HEK293 (cell line): ENCODE data around the gene DOLK.

Experiments used
- CTCF ChIA-PET: fragments of 350-600 bp; formaldehyde crosslinking; extraction: SDS; loops from one replicate; lab custom pipeline; 2021; ENCODE audit warnings: antibody characterized with exemption; lab: Yijun Ruan, JAX
- POLR2A ChIA-PET: fragments of 300-600 bp; formaldehyde crosslinking; extraction: SDS; loops from one replicate; lab custom pipeline; 2020; ENCODE audit warnings: antibody characterized with exemption, inconsistent platforms; lab: Yijun Ruan, JAX
- H3K27ac ChIP-seq: fragments of 200-500 bp; sonication (Bioruptor generic); 2 replicates; pipeline ENCODE4 v1.5.1; 2014; ENCODE audit warnings: low read depth, low read length, control low read depth, inconsistent platforms; ENCODE audit errors: extremely low read depth
- H3K36me3 ChIP-seq, 2 experiments: fragments of 200-500 bp in 1 of 2; sonication (Bioruptor generic) in 1 of 2; 1 replicate in 1 of 2; 2 replicates in 1 of 2; pipeline ENCODE4 v1.5.1; 2014 to 2017; ENCODE audit warnings: inconsistent platforms in 2 of 2, low read length in 2 of 2; ENCODE audit not compliant: control insufficient read depth in 2 of 2, insufficient read depth in 1 of 2
- H3K4me1 ChIP-seq: fragments of 200-500 bp; sonication (Bioruptor generic); 2 replicates; pipeline ENCODE4 v1.5.1; 2014; ENCODE audit warnings: mild to moderate bottlenecking, low read length, inconsistent platforms; ENCODE audit not compliant: control insufficient read depth, insufficient read depth
- H3K4me3 ChIP-seq: 2 replicates; pipeline ENCODE4 v1.5.1; 2011; ENCODE audit warnings: low read depth, mild to moderate bottlenecking, control low read depth, low read length, moderate library complexity
- H3K9me3 ChIP-seq: fragments of 200-500 bp; sonication (Bioruptor generic); 2 replicates; pipeline ENCODE4 v1.5.1; 2014; ENCODE audit warnings: low read depth, low read length, inconsistent platforms; ENCODE audit not compliant: control insufficient read depth, insufficient read depth
- AEBP2 ChIP-seq: fragments of 450-650 bp; formaldehyde crosslinking; IDR thresholded peaks from 2 replicates; pipeline ENCODE4 v1.5.1; 2016; ENCODE audit warnings: missing biosample characterization, missing genetic modification characterization, borderline replicate concordance
- GFI1B ChIP-seq: fragments of 450-650 bp; formaldehyde crosslinking; IDR thresholded peaks from 2 replicates; pipeline ENCODE4 v1.5.1; 2016; ENCODE audit warnings: missing biosample characterization, missing genetic modification characterization
- MYNN ChIP-seq: fragments of 450-650 bp; formaldehyde crosslinking; IDR thresholded peaks from 2 replicates; pipeline ENCODE4 v1.5.1; 2016; ENCODE audit warnings: missing biosample characterization, missing genetic modification characterization, borderline replicate concordance
- MZF1 ChIP-seq: fragments of 450-650 bp; formaldehyde crosslinking; IDR thresholded peaks from 2 replicates; pipeline ENCODE4 v1.5.1; 2017; ENCODE audit warnings: missing biosample characterization, missing genetic modification characterization, borderline replicate concordance
- REST ChIP-seq: fragments of 450-650 bp; formaldehyde crosslinking; IDR thresholded peaks from 2 replicates; pipeline ENCODE4 v1.5.1; 2016; ENCODE audit warnings: missing biosample characterization, missing genetic modification characterization
- SP7 ChIP-seq: fragments of 450-650 bp; formaldehyde crosslinking; IDR thresholded peaks from 2 replicates; pipeline ENCODE4 v1.5.1; 2016; ENCODE audit warnings: missing biosample characterization, missing genetic modification characterization
- TRIM28 ChIP-seq: IDR thresholded peaks from 2 replicates; pipeline ENCODE4 v1.6.1; 2011; ENCODE audit warnings: low read length, control low read depth, borderline replicate concordance
- ZBTB48 ChIP-seq: fragments of 450-650 bp; formaldehyde crosslinking; IDR thresholded peaks from 2 replicates; pipeline ENCODE4 v1.5.1; 2016; ENCODE audit warnings: missing biosample characterization, missing genetic modification characterization
- ZBTB7A ChIP-seq: fragments of 450-650 bp; formaldehyde crosslinking; IDR thresholded peaks from 2 replicates; pipeline ENCODE4 v1.5.1; 2016; ENCODE audit warnings: low read depth, missing biosample characterization, missing genetic modification characterization
- ZNF114 ChIP-seq: fragments of 450-650 bp; formaldehyde crosslinking; IDR thresholded peaks from 2 replicates; pipeline ENCODE4 v1.5.0; 2017; ENCODE audit warnings: missing biosample characterization, missing genetic modification characterization
- ZNF175 ChIP-seq: fragments of 450-650 bp; formaldehyde crosslinking; IDR thresholded peaks from 2 replicates; pipeline ENCODE4 v1.5.1; 2016; ENCODE audit warnings: missing biosample characterization, missing genetic modification characterization
- ZNF211 ChIP-seq: fragments of 450-650 bp; formaldehyde crosslinking; IDR thresholded peaks from 2 replicates; pipeline ENCODE4 v1.5.1; 2016; ENCODE audit warnings: low read depth, missing biosample characterization, missing genetic modification characterization
- ZNF248 ChIP-seq: fragments of 450-650 bp; formaldehyde crosslinking; IDR thresholded peaks from 2 replicates; pipeline ENCODE4 v1.5.1; 2017; ENCODE audit warnings: missing biosample characterization, missing genetic modification characterization
- ZNF341 ChIP-seq: fragments of 450-650 bp; formaldehyde crosslinking; IDR thresholded peaks from 2 replicates; pipeline ENCODE4; 2016; ENCODE audit warnings: low read depth, missing biosample characterization, missing genetic modification characterization
- ZNF391 ChIP-seq: fragments of 450-650 bp; formaldehyde crosslinking; IDR thresholded peaks from 2 replicates; pipeline ENCODE4 v1.5.1; 2016; ENCODE audit warnings: low read depth, missing biosample characterization, missing genetic modification characterization, borderline replicate concordance
- ZNF529 ChIP-seq: fragments of 450-650 bp; formaldehyde crosslinking; IDR thresholded peaks from 2 replicates; pipeline ENCODE4 v1.5.1; 2017; ENCODE audit warnings: missing genetic modification characterization, missing biosample characterization; ENCODE audit not compliant: insufficient replicate concordance
- ZNF621 ChIP-seq: fragments of 450-650 bp; formaldehyde crosslinking; IDR thresholded peaks from 2 replicates; pipeline ENCODE4 v1.5.1; 2017; ENCODE audit warnings: missing biosample characterization, missing genetic modification characterization
- ZNF629 ChIP-seq: fragments of 450-650 bp; formaldehyde crosslinking; IDR thresholded peaks from 2 replicates; pipeline ENCODE4 v1.5.1; 2017; ENCODE audit warnings: missing biosample characterization, missing genetic modification characterization
- ZNF747 ChIP-seq: fragments of 450-650 bp; formaldehyde crosslinking; IDR thresholded peaks from 2 replicates; pipeline ENCODE4 v1.5.1; 2016; ENCODE audit warnings: missing biosample characterization, missing genetic modification characterization
- ZSCAN4 ChIP-seq: fragments of 450-650 bp; formaldehyde crosslinking; IDR thresholded peaks from 2 replicates; pipeline ENCODE4 v1.5.1; 2017; ENCODE audit warnings: missing biosample characterization, missing genetic modification characterization
- TF ChIP-seq, protein P1 (sequence below): fragments of 450-650 bp; formaldehyde crosslinking; IDR thresholded peaks from 2 replicates; pipeline ENCODE4 v1.5.1; 2016; ENCODE audit warnings: missing biosample characterization, missing genetic modification characterization
- TF ChIP-seq, protein P2 (sequence below): fragments of 450-650 bp; formaldehyde crosslinking; IDR thresholded peaks from 2 replicates; pipeline ENCODE4 v1.5.1; 2016; ENCODE audit warnings: missing biosample characterization, missing genetic modification characterization
- TF ChIP-seq, protein P3 (sequence below): fragments of 450-650 bp; formaldehyde crosslinking; IDR thresholded peaks from 2 replicates; pipeline ENCODE4 v1.5.1; 2017; ENCODE audit warnings: missing biosample characterization, missing genetic modification characterization
- TF ChIP-seq, protein P4 (sequence below): fragments of 450-650 bp; formaldehyde crosslinking; IDR thresholded peaks from 2 replicates; pipeline ENCODE4 v1.5.1; 2016; ENCODE audit warnings: missing biosample characterization, missing genetic modification characterization

The DOLK gene

DNA sequence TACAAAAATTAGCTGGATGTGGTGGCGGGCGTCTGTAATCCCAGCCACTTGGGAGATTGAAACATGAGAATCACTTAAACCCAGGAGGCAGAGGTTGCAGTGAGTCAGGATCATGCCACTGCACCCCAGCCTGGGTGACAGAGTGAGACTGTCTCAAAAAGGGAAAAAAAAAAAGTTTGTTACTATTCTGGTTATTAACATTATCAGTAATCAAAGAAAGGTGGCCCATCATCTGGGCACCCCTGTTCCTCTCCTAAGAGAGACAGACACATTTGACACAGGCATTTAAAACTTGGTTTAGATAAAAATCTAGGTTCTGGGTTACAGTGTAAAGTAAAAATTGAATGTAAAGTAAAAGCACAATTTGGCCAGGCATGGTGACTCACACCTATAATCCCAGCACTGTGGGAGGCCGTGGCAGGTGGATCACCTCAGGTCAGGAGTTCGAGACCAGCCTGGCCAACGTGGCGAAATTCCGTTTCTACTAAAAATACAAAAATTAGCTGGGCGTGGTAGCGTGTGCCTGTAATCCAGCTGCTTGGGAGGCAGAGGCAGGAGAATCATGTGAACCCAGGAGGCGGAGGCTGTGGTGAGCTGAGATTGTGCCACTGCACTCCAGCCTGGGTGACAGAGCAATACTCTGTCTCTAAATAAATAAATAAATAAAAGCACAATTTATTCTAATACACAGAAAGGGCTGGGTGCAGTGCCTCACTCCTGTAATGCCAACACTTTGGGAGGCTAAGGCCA, 43.4 kb downstream of the DOLK start:
- H3K4me3 ChIP-seq = no peak overlapping the region
- POLR2A ChIA-PET = interaction anchor here (0.6 to 0.9 kb wide), 2 partner anchors 8 to 14 kb away, joined by 3 to 4 read pairs; no protein-coding TSS in a partner anchor
- CTCF ChIA-PET = interaction anchor here (0.6 kb wide), 1 partner anchor 114 kb away, joined by 3 read pairs; no protein-coding TSS in a partner anchor
- H3K27ac ChIP-seq = no peak overlapping the region
- no peaks in the 10 kb centered on the region for H3K4me1 ChIP-seq
- H3K9me3 ChIP-seq = no peaks in the 10 kb centered on the region
- H3K36me3 ChIP-seq = peaks cover 0 to 32% of the 10 kb centered on the region in 2 experiments; a peak in 1 of 3 replicates
- TF ChIP-seq TRIM28 (no peak), ZSCAN4 (tag by site-specific recombination) (no peak), ZNF529 (tag by site-specific recombination) (no peak), ZNF621 (tag by site-specific recombination) (no peak), ZNF248 (no peak), ZNF114 (tag by site-specific recombination) (no peak), ZNF747 (tag by site-specific recombination) (no peak), ZNF629 (tag by site-specific recombination) (peak; percentile 37; the same call in 1 of the 2 replicates), ZNF211 (tag by site-specific recombination) (no peak), ZNF175 (tag by site-specific recombination) (no peak), MZF1 (tag by site-specific recombination) (no peak), ZBTB7A (tag by site-specific recombination) (no peak), ZNF341 (no peak), MYNN (peak; percentile 61), AEBP2 (tag by site-specific recombination) (no peak), REST (tag by site-specific recombination) (no peak), GFI1B (tag by site-specific recombination) (no peak), SP7 (tag by site-specific recombination) (peak; percentile 71; the same call in 1 of the 2 replicates), ZNF391 (tag by site-specific recombination) (no peak), ZBTB48 (tag by site-specific recombination) (no peak)
- TF ChIP-seq, protein P1, sequence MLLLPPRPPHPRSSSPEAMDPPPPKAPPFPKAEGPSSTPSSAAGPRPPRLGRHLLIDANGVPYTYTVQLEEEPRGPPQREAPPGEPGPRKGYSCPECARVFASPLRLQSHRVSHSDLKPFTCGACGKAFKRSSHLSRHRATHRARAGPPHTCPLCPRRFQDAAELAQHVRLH (tag by site-specific recombination) = no peak
- TF ChIP-seq, protein P2, sequence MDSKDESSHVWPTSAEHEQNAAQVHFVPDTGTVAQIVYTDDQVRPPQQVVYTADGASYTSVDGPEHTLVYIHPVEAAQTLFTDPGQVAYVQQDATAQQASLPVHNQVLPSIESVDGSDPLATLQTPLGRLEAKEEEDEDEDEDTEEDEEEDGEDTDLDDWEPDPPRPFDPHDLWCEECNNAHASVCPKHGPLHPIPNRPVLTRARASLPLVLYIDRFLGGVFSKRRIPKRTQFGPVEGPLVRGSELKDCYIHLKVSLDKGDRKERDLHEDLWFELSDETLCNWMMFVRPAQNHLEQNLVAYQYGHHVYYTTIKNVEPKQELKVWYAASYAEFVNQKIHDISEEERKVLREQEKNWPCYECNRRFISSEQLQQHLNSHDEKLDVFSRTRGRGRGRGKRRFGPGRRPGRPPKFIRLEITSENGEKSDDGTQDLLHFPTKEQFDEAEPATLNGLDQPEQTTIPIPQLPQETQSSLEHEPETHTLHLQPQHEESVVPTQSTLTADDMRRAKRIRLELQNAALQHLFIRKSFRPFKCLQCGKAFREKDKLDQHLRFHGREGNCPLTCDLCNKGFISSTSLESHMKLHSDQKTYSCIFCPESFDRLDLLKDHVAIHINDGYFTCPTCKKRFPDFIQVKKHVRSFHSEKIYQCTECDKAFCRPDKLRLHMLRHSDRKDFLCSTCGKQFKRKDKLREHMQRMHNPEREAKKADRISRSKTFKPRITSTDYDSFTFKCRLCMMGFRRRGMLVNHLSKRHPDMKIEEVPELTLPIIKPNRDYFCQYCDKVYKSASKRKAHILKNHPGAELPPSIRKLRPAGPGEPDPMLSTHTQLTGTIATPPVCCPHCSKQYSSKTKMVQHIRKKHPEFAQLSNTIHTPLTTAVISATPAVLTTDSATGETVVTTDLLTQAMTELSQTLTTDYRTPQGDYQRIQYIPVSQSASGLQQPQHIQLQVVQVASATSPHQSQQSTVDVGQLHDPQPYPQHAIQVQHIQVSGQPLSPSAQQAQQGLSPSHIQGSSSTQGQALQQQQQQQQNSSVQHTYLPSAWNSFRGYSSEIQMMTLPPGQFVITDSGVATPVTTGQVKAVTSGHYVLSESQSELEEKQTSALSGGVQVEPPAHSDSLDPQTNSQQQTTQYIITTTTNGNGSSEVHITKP (tag by site-specific recombination) = peak; percentile 85
- TF ChIP-seq, protein P3, sequence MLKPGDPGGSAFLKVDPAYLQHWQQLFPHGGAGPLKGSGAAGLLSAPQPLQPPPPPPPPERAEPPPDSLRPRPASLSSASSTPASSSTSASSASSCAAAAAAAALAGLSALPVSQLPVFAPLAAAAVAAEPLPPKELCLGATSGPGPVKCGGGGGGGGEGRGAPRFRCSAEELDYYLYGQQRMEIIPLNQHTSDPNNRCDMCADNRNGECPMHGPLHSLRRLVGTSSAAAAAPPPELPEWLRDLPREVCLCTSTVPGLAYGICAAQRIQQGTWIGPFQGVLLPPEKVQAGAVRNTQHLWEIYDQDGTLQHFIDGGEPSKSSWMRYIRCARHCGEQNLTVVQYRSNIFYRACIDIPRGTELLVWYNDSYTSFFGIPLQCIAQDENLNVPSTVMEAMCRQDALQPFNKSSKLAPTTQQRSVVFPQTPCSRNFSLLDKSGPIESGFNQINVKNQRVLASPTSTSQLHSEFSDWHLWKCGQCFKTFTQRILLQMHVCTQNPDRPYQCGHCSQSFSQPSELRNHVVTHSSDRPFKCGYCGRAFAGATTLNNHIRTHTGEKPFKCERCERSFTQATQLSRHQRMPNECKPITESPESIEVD = peak; percentile 39; the same call in 1 of the 2 replicates
- TF ChIP-seq, protein P4, sequence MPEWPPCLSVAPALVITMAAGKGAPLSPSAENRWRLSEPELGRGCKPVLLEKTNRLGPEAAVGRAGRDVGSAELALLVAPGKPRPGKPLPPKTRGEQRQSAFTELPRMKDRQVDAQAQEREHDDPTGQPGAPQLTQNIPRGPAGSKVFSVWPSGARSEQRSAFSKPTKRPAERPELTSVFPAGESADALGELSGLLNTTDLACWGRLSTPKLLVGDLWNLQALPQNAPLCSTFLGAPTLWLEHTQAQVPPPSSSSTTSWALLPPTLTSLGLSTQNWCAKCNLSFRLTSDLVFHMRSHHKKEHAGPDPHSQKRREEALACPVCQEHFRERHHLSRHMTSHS (tag by site-specific recombination) = no peak
